Muscle of arm (tissue), 12 donors: ENCODE measurements around the gene SAMD14. TPM values are rescaled to one million over a fixed set of nuclear protein-coding genes. Genes with fewer than 3 reads are reported as not detected.
"Not testable (repeated sequence)": the region's sequence is repeated elsewhere in the genome, so short reads cannot be mapped to it uniquely, and the experiment has no call there.

Experiments used
- DNase-seq: peaks from one replicate; pipeline ENCODE4 v3.0.0-alpha.2; 2013
- polyA plus RNA-seq, 12 donors: library from polyadenylated mRNA; unstranded; fragments of 120-200 nt; gene quantifications; one replicate each; pipeline ENCODE4 v1.2.1, GENCODE V29; 2013; ENCODE audit not compliant: insufficient read length in 12 of 12

SAMD14 gene
- polyA plus RNA-seq, 12 donors = 2.9 to 15.6 (median 3.9) TPM; not detected in 1

DNA sequence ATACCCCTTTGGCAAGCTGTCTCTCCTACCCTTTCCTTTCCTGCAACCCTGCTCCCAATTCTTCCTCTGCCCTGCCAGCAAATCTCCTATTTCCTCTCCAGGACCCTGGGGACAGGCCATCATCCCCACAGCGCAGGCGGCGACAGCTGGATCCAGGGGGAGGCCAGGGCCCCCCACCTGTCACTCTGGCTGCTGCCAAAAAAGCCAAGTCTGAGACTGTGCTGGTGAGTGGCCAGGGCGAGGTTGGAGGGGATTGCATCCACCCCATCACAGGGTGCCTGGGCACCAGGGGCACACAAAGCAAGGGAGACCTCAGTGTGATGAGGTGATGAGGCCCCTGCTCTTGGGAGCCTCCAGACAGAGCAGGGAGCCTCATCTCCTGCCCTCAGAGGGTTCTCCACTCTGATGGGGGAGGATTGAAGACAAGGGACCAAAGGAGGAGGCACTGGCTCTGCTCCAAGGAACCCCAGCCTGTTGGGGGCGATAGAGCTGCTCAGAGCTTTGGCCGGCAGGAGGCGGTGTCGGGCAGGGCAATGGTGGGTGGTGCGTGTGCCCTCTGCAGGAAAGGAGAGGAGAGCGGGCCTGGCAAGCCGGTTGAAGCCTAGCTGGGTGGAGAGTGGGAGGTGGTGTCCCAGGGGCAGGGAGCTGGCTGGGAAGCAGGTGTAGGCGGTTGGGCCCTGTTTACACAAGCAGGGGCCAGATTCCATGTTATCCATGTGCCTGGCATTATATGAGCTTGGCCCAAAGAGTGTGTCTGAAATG, 50.4 kb downstream of the SAMD14 start:
- no peak for DNase-seq

DNA sequence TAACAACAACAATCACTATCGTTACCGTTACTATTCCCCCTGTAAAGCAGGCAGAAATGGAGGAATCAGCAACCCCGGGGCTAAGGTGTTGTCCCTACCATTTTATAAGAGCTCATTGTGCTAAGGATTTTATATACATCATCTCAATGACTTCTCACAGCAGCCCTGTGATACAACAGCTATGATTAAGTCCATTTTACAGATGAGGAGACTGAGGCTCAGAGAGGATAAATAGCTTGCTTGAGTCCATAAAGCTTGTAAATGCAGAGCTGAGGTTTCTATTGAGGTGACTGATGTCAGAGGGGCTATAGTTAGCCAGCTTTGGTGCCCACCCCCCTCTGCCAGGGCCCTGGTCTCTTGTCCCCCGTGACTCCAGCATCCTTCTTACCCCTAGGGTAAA, 51.5 kb downstream of the SAMD14 start:
- no peak for DNase-seq

DNA sequence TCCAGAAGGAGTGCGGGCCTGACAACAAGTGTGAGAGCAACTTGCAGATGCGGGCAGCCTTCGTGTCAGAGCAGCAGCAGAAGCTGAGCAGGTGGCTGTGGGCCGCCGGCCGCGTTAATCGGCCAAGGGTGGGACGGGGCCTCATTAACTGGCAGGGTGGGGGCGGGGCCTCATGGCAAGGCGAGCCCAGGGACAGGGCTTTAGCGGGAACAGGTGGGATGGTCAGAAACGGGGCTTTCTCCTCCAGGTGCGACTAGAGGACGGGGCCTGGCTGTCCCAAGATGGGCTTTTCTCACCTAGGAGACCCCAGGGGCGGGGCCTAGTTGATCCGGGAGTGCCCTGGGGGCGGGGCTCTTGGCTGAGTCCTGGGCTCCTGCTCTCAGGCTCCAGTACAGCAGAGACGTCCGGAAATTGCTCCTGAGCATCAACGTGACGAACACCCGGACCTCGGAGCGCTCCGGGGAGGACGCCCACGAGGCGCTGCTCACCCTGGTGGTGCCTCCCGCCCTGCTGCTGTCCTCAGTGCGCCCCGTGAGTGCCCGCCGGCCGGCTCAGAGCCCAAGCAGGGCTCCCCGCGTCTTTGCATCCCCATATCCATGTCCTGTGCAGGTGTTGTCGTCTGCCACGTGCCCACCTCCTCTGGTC, 53.2 kb downstream of the SAMD14 start:
- no peak for DNase-seq

DNA sequence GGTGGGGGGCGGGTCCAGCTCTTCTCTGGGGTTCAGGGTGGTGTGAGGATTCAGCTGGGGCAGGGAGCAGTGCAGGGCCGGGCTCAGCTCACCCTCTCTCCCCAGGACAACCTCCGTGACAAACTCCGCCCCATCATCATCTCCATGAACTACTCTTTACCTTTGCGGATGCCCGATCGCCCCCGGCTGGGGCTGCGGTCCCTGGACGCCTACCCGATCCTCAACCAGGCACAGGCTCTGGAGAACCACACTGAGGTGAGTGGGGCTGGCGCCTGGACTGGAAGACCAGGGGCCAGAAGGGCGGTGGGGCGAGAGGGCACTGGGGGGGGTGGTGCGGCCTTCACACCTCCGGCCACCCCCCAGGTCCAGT, 53.8 kb downstream of the SAMD14 start:
- no peak for DNase-seq

DNA sequence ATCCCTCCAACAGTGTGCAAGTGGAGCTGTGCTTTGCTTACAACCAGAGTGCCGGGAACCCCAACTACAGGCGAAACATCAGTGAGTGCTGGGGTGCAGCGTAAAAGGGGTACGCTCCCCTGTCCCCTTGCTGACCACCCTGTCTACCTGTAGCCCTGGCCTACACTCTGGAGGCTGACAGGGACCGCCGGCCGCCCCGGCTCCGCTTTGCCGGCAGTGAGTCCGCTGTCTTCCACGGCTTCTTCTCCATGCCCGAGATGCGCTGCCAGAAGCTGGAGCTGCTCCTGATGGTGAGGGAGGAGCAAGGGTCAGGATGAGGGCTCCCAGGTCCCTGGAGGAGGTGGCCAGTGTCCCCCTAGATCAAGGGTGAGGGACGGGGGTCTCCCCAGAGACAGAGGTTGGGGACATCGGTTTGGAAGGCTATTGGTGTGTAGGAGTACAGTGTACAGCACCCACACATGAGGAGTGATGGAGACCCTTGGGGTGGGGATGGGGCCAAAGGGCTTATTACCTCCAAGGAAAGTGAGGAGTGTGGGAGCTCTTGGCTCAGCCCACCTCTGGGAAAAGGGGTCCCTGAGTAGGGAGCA, 54.4 kb downstream of the SAMD14 start:
- DNase-seq = no peak

DNA sequence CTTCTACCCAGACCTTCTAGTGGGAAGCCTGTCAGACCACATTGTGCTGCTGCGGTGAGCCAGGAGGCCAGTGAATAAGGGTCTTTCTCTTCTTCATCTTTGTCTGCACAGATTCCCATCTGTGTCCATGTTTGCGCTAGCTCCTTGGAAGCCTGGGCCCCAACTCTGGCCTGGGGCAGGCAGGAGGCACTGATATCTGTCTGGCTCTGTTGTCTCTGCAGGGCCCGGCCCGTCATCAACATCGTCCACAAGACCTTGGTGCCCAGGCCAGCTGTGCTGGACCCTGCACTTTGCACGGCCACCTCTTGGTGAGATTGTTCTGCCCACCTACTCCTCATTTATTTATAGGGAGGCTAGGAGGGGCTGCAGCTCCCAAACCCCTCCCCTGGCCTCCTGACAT, 55.7 kb downstream of the SAMD14 start:
- DNase-seq = no peak

DNA sequence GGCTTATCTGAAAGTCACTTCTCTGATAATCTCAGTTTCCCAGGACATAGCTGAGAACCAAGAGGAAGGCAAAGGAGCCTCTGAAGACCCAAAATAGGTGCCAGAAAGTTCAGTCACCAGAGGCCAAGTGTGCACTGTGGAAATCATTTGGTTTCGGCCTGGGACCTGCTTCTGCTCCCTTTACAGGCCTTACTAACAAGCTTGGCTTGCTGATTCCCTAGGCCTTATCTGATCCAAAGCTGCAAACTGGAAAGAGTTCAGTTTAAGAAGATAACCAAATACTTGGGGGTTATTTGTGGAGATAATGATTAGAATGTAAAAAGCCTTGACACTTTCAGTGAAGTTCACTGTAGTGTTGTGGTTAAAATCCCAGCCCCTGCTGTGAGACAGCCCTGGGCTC, 57.0 kb downstream of the SAMD14 start:
- no peak for DNase-seq

DNA sequence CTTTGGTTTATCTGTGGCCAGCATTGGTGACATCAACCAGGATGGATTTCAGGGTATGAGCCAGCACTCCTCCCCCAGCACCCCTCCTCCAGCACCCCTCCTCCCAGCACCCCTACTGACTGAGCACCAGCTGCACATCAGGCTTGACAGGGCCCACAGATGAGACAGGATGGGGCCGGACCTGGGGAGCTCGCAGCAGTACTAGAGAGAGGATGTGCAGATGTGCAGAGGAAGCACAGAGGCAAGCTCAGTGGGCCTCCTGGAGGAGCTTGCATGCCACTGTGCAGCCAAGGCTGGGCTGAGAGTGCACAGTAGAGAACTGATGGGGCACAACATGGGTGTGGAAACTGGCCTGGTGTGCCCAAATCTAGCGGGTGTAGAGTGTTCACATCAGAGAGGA, 57.8 kb downstream of the SAMD14 start:
- DNase-seq = no peak

DNA sequence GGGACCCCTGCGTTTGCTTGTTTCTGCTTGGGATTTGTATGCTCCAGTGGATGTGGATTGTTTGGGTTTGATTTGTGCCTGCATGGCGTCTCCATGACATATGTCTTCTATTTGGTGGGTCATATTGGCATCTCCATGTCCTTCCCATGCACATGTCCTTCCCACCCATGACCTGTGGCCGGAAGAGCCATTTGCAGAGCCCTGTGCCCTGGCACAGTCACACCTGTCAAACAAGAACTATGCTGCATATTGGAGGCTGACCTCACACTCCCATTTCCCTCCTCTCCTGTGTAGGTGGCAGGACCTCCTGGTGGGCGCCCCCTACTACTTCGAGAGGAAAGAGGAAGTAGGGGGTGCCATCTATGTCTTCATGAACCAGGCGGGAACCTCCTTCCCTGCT, 58.3 kb downstream of the SAMD14 start:
- DNase-seq = no peak

DNA sequence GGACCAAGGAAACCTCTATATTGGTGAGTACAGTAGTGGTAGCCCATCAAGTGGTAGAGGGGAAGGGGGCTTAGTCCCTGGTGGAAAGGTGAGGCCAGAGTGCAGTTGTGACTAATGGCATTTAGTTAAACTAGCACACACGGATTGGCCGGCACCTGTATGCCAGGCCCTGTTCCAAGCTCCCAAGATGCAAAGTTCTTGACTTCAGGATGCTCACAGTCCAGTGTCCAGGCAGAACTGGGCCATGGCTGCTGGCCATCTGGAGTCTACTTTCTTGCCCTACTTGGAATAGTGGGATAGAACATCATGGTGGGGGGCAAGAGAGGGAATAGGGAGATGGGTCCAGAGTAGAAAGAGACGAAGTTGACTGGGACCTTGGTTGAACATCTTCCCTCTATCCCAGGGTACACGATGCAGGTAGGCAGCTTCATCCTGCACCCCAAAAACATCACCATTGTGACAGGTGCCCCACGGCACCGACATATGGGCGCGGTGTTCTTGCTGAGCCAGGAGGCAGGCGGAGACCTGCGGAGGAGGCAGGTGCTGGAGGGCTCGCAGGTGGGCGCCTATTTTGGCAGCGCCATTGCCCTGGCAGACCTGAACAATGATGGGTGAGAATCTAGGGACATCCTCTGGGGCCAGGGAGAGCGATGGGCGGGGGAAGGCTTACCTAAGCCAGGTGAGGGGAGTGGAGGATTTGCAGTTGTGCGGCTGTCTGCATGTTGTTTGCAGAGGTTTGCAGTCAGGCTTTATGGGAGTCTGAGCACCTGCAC, 58.9 kb downstream of the SAMD14 start:
- no peak for DNase-seq

DNA sequence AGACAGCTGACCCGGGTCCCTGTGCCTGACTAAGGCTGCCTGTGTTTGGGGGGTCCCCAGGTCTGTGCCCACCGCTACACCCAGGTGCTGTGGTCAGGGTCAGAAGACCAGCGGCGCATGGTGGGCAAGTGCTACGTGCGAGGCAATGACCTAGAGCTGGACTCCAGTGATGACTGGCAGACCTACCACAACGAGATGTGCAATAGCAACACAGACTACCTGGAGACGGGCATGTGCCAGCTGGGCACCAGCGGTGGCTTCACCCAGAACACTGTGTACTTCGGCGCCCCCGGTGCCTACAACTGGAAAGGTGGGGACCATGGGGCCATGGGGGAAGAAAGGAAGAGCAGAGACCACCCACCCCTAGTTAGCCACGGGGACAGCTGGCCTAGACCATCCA, 62.0 kb downstream of the SAMD14 start:
- no peak for DNase-seq

DNA sequence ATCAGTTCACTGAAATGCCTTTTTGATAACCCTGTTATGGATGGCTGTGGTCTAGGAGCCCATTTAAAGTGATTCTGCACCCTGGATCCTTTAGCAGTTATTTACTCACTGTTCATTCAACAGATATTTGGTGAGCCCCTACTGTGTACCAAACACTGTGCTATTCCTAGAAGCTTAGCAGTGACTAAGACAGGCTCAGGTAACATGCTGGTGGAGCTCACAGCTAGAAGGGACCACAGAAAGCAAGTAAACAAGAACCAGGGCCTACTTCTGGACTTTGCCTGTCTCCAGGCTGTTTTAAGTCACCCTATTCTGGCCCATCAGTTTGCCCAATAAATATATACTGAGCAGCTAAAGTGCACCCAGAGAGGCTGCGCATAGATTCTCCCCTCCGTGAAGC, 63.0 kb downstream of the SAMD14 start:
- DNase-seq = no peak

DNA sequence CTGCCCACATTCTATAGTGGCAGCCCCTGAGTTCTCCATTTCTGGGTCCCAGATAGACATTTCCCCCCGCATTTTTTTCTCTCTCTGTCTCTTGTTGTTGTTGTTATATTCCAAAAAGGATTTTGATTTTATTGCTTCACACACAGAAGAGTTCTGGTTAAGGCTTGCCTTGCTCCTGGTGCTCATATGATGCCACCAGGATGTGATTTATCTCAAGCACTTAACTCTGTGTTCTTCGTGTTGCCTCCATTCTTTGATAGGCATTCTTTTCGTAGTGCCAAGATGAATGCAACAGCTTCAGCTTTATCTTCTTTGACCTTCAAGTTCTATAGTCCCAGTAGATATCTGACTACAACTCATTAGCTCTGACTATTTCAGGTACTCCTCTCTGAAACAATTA, 64.9 kb downstream of the SAMD14 start:
- no peak for DNase-seq

DNA sequence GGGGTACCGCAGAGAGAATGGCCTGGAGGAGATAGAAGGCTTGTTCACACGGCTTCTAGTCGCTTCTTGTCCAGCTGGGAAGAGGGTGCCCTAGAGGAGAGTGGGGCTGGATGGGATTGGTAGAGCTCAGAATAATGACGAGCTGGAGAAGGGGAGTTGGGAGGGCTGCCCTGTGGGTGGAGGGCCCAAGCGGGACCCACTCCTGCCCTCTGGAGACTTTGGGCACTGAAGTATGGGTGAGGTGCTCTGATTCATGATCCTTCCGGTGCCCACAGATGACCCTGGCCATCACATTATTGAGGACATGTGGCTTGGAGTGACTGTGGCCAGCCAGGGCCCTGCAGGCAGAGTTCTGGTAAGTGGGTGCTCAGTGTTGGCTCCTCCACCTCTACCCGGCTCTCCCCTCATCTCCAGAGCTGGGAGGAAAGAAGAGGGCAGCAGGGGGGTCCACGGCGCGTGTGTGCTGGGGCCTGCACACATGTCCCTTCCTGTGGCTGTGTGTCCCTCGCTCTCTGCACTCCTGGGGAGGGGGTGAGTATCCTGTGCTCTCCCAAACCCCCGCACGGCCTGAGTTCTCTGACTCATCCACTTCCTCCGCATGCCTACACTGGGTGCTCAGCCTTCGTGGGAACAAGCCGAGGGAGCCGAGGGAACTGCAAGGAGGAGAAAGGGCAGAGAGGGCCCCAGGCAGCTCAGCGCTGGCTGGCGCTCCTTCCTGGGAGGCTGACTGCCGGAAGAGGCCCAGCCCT, 65.5 kb downstream of the SAMD14 start:
- no peak for DNase-seq

DNA sequence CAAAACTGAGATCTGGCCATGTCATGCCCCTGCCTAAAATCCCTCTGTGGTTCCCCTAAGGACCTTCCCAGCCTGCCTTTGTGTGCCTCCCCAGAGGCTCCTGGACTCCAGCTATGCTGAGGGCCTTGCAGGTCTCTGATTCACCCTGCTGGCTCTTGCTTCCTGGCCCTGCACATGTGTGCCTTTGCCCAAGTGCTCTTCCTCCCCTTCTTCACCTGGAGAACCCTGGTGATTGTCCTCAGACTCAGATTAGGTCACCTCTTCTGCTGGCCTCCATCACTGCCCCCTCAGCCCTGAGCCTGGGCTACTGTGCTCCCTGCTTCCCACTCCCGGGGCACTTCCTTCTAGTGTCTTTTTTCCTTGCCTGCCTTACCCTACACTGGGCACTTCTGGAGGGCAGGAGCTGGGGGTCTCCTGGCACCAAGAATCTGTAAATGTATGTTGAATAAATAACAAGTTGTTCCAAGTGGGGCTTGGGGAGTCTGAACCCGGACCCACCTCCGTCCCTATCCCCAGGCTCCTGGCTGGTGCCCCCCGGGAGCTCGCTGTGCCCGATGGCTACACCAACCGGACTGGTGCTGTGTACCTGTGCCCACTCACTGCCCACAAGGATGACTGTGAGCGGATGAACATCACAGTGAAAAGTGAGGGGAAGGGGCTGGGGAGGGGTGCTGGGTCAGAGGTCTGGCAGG, 66.3 kb downstream of the SAMD14 start:
- no peak for DNase-seq

DNA sequence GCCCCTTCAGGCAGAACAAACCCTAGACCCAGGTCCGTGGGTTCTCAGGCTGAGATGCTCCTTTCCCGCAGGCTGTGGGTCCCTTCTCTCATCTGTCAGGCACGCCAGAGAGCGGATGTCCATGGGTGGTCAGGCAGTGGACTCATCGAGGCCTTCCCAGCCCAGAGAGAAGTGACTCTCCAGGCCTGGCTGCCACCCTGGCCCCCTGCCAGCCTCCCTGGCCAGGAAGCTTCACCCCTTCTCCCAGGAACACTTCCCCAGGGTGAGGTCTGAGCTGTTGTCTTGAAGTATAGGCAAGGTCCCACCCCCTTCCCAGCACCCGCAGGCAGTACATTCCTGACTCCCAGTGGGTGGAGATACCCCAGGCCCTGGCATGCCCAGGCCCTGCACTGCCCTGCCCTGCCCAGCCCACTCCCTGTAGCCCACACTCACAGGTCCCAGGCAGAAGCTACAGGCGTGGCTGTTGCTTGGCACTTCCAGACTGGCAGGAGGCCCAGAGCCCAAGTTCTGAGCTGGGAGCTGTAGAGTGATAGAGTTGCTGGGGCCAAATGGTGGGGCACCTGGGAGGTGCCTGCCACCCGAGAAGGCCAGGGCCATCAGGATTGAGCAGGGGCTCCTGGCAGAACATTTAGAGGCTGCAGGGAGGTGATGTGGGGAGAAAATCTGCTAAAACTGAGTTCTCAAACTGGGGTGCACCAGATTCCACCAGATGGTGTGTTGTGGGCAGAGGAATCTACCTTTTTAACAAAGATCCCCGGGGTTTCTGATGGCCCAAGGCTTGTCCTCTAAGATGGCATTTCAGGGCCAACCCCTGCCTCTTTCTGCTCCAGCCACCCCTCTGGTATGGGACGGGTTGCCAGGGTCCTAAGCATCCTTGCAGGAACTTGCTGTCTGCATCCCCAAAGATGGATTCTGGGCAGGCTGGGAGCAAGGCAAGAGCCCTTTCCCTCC, 67.4 kb downstream of the SAMD14 start:
- no peak for DNase-seq

DNA sequence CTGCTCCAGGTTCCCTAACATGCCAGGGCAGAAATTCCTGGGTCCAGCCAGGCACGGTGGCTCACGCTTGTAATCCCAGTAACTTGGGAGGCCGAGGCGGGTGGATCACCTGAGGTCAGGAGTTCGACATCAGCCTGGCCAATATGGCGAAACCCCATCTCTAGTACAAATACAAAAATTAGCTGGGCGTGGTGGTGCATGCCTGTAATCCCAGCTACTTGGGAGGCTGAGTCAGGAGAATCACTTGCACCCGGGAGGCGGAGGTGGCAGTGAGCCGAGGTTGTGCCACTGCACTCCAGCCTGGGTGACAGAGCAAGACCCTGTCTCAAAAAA, 68.3 kb downstream of the SAMD14 start:
- DNase-seq = not testable (repeated sequence)

DNA sequence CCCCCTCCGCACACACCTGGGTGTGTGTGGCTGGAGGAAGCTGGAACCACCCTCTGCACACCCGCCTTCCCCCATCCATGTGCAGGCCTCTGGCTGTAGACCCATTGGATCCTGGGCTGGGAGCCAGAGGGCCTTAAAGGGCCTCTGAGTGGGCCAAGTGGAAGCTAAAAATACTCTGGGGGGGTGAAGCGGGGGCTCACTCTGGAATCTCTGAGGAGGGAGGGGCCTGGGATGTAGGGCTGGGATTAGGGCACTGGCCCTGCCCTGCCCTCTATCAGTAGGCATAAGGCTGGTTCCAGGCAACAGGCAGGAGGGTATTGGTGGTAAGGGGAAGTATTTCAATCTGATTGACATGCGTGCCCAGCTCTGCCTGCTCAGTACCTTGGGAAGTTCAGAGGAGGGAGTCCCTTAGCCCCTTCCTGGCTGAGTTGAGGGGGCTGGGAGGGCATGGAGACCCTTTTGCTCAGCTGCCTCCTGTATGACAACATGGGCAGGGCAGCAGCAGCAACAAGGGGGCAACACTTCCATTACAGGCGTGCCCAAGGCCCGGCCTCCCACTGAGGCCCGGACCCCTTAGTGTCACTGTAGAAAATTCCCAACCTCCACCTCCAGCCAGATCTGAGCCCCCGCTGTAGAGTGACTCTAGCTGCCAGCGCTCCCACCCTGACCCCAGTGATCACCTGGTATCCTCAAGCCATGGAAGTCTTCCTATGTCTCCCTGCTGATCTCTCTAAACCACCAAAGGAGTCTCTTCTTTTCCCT, 68.8 kb downstream of the SAMD14 start:
- DNase-seq = peak; percentile 79
